ENCODE results near the gene YKT6. TPM values are rescaled to one million over a fixed set of nuclear protein-coding genes. Genes with fewer than 3 reads are reported as not detected.

Gene YKT6
- total and polyA plus RNA-seq, 2 of the 8 experiments (the other 6 are each of a cell fraction or from before 2014, with no cell fraction given) = 75.3 to 103 TPM

- Histone ChIP-seq H4K91ac (replicated peaks; ENCODE audit: insufficient read length, low read length) (no peak overlapping the region), H3K4me3 (ENCODE audit: extremely low read depth in 1 of 4, insufficient read depth in 2 of 4, low read depth in 3 of 4, low read length in 4 of 4) (no peak overlapping the region), H3K79me2 (ENCODE audit: control insufficient read depth in 1 of 2, insufficient read depth in 2 of 2, low read length in 2 of 2) (no peaks in the 10 kb centered on the region), H2AK5ac (ENCODE audit: low read depth, low read length) (no peak overlapping the region), H3K23me2 (ENCODE audit: low read depth, low read length) (no peaks in the 10 kb centered on the region), H4K8ac (ENCODE audit: extremely low read depth, insufficient read depth, low read length) (no peak overlapping the region), H4K20me1 (replicated peaks in 1 of 2; ENCODE audit: control insufficient read depth in 1 of 2, insufficient read depth in 2 of 2, low read length in 2 of 2) (no peaks in the 10 kb centered on the region), H2BK12ac (ENCODE audit: low read depth, low read length) (no peak overlapping the region), H3K4me1 (replicated peaks in 1 of 4; ENCODE audit: control insufficient read depth in 3 of 4, insufficient read depth in 4 of 4, low read length in 3 of 4) (peaks cover 2 to 5% (median 4%) of the 10 kb centered on the region in 4 experiments; a peak in 5 of 7 replicates), H3K4ac (replicated peaks; ENCODE audit: insufficient read length, low read depth, low read length) (no peak overlapping the region), H3K36me3 (ENCODE audit: control insufficient read depth in 2 of 4, insufficient read depth in 4 of 4, low read length in 3 of 4) (no peaks in the 10 kb centered on the region), H2BK120ac (replicated peaks; ENCODE audit: low read depth, low read length) (no peak overlapping the region), H4K5ac (ENCODE audit: insufficient read length, low read depth, low read length) (no peak overlapping the region), H3K9ac (replicated peaks in 1 of 4; ENCODE audit: extremely low read depth in 1 of 4, low read depth in 3 of 4, low read length in 3 of 4) (no peak overlapping the region), H3K14ac (ENCODE audit: insufficient read length) (no peak overlapping the region), H3K4me2 (ENCODE audit: insufficient read depth in 1 of 2, low read depth in 2 of 2, low read length in 2 of 2) (no peak overlapping the region), H3K23ac (ENCODE audit: insufficient read length) (no peak overlapping the region), H3K79me1 (ENCODE audit: low read depth, low read length) (no peaks in the 10 kb centered on the region), H2BK20ac (ENCODE audit: low read length) (no peak overlapping the region), H2AFZ (ENCODE audit: low read length) (no peak overlapping the region), H3K56ac (replicated peaks; ENCODE audit: insufficient read length, low read depth, low read length) (no peak overlapping the region), H2BK5ac (ENCODE audit: low read depth, low read length) (no peak overlapping the region), H3K9me3 (ENCODE audit: insufficient read depth in 2 of 2, low read depth in 1 of 2, low read length in 1 of 2) (no peaks in the 10 kb centered on the region), H3K27me3 (replicated peaks in 1 of 4; ENCODE audit: control insufficient read depth in 3 of 4, extremely low read depth in 1 of 4, insufficient read depth in 3 of 4, low read length in 3 of 4) (no peaks in the 10 kb centered on the region; a peak in 1 of 7 replicates), H2BK15ac (ENCODE audit: low read length) (no peak overlapping the region), H3K18ac (ENCODE audit: extremely low read depth, low read length) (no peak overlapping the region), H3K27ac (ENCODE audit: low read depth, low read length) (no peak overlapping the region)
- DNase-seq (ENCODE audit: low read depth in 1 of 2, low spot score in 2 of 2) = no peak
- POLR2A ChIA-PET (ENCODE audit: partially characterized antibody) = no interaction called here
- TF ChIP-seq SUZ12 (IDR thresholded peaks at IDR 0.05; ENCODE audit: low read length) (no peak), JUN (IDR thresholded peaks at IDR 0.05; ENCODE audit: low read depth, low read length) (no peak), ASH2L (IDR thresholded peaks at IDR 0.05; ENCODE audit: low read length) (no peak), ATF3 (IDR thresholded peaks at IDR 0.05; ENCODE audit: insufficient read depth, low read depth, low read length) (no peak), POU5F1 (IDR thresholded peaks at IDR 0.05; ENCODE audit: low read depth, low read length) (no peak), SP2 (IDR thresholded peaks at IDR 0.05; ENCODE audit: low read length) (no peak), MAX (IDR thresholded peaks at IDR 0.05) (no peak), FOSL1 (IDR thresholded peaks at IDR 0.05; ENCODE audit: insufficient read depth, low read depth, low read length) (no peak), SAP30 (IDR thresholded peaks at IDR 0.05; ENCODE audit: insufficient read depth, insufficient replicate concordance, low read length) (no peak), HDAC6 (IDR thresholded peaks at IDR 0.05; ENCODE audit: low read depth, low read length) (no peak), RAD21 (IDR thresholded peaks at IDR 0.05 in 1 of 2, conservative IDR thresholded peaks at IDR 0.05 in 1 of 2; ENCODE audit: low read depth in 2 of 2, low read length in 2 of 2) (no peak)
- TF ChIP-seq, protein P1, sequence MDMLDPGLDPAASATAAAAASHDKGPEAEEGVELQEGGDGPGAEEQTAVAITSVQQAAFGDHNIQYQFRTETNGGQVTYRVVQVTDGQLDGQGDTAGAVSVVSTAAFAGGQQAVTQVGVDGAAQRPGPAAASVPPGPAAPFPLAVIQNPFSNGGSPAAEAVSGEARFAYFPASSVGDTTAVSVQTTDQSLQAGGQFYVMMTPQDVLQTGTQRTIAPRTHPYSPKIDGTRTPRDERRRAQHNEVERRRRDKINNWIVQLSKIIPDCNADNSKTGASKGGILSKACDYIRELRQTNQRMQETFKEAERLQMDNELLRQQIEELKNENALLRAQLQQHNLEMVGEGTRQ (IDR thresholded peaks at IDR 0.05; ENCODE audit: low read length) = no peak
- WGBS, 2 experiments (ENCODE audit: extremely low coverage in 1 of 2, insufficient coverage in 1 of 2, insufficient read length in 1 of 2, insufficient replicate concordance in 2 of 2, low coverage in 1 of 2, low lambda C conversion rate in 2 of 2, missing lambda C conversion rate in 1 of 2) = 100% methylated on average over 2 of the region's 2 CpGs; no CpG with 5 or more reads in 1 of the 2 experiments
- CTCF ChIA-PET (ENCODE audit: partially characterized antibody) = interaction anchor here (2.0 kb wide), 1 partner anchor 17 kb away, joined by 4 read pairs; no protein-coding TSS in a partner anchor
- FAIRE-seq = no peak
These were observed 39.4 kb upstream of the YKT6 start for GRCh38 chr7:44161371-44161770.

Data from H1 (cell line).